GM18520 (cell line): ENCODE data around the gene PCDHGA8.
"Not testable (repeated sequence)": the region's sequence is repeated elsewhere in the genome, so short reads cannot be mapped to it uniquely, and the experiment has no call there.

Experiments used
- ATAC-seq: cut with Tn5 transposase; IDR thresholded peaks from one replicate; pipeline ENCODE4 v1.9.1; 2021; ENCODE audit not compliant: unreplicated experiment

PCDHGA8 gene

GRCh38 chr5:141392429-141393198, at the start of gene PCDHGA8:
Gene PCDHGA8 (plus strand): TSS chr5:141392633. CDS start chr5:141392814, 181 bp downstream.
- ATAC-seq: no peak

- ATAC-seq: no peak
These were observed 49.7 kb upstream of the PCDHGA8 start for GRCh38 chr5:141342773-141343172.

GRCh38 chr5:141343242-141343952, 49.0 kb upstream of the PCDHGA8 start, which contains the start of gene PCDHGA3:
Gene PCDHGA3 (plus strand): TSS chr5:141343829. CDS start chr5:141344034, 205 bp downstream.
- ATAC-seq: no peak

- no peak for ATAC-seq
These were observed 48.4 kb upstream of the PCDHGA8 start for GRCh38 chr5:141343953-141344463.

GRCh38 chr5:141345327-141345726, 47.1 kb upstream of the PCDHGA8 start:
- ATAC-seq: no peak

GRCh38 chr5:141346017-141346416, 46.4 kb upstream of the PCDHGA8 start:
- not testable (repeated sequence) for ATAC-seq

GRCh38 chr5:141349917-141350619, 42.4 kb upstream of the PCDHGA8 start, which contains the start of gene PCDHGB1:
Gene PCDHGB1 (plus strand): TSS chr5:141350099. CDS start chr5:141350261, 162 bp downstream.
- ATAC-seq: no peak

GRCh38 chr5:141351591-141351990, 40.8 kb upstream of the PCDHGA8 start:
- ATAC-seq: no peak

GRCh38 chr5:141354900-141355469, 37.4 kb upstream of the PCDHGA8 start, which contains the start of gene PCDHGA4:
Gene PCDHGA4 (plus strand): TSS chr5:141355021. CDS start chr5:141355108, 87 bp downstream.
- no peak for ATAC-seq

- ATAC-seq: no peak
These were observed 36.8 kb upstream of the PCDHGA8 start for GRCh38 chr5:141355641-141356040.

- no peak for ATAC-seq
These were observed 36.3 kb upstream of the PCDHGA8 start for GRCh38 chr5:141356133-141356532.

- no peak for ATAC-seq
These were observed 35.5 kb upstream of the PCDHGA8 start for GRCh38 chr5:141356950-141357349.

GRCh38 chr5:141359790-141360426, 32.5 kb upstream of the PCDHGA8 start, which contains the start of gene PCDHGB2:
Gene PCDHGB2 (plus strand): TSS chr5:141359994. CDS start chr5:141360136, 142 bp downstream.
- ATAC-seq: no peak

GRCh38 chr5:141360685-141361084, 31.7 kb upstream of the PCDHGA8 start:
- no peak for ATAC-seq

- ATAC-seq: no peak
These were observed 29.7 kb upstream of the PCDHGA8 start for GRCh38 chr5:141362719-141363118.

GRCh38 chr5:141363952-141364660, 28.3 kb upstream of the PCDHGA8 start, which contains the start of gene PCDHGA5:
Gene PCDHGA5 (plus strand): TSS chr5:141364162. CDS start chr5:141364331, 169 bp downstream.
- ATAC-seq: no peak

GRCh38 chr5:141366016-141366896, 26.2 kb upstream of the PCDHGA8 start:
- ATAC-seq: no peak
